ENCODE data around the gene MDN1.

MDN1 gene

DNA sequence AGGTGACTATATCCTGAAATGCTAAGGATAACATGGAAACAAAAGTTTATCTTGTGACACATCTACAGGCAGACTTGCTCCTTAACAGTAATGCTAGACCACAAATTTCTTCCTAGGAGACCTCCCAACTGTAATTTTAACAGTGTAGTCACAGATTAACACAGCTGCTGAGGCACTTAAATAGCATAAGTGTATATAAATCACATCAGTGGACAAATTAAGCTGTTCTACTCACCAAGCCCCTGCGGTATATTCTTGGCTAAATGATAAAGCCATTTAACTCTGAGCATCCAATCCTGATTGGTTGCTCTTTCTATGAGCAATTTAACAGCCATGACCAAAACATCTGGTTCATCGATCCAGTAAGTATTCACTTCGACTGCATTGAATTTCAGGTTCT is 107.8 kb downstream of the MDN1 start:
- TF ChIP-seq, protein P1, sequence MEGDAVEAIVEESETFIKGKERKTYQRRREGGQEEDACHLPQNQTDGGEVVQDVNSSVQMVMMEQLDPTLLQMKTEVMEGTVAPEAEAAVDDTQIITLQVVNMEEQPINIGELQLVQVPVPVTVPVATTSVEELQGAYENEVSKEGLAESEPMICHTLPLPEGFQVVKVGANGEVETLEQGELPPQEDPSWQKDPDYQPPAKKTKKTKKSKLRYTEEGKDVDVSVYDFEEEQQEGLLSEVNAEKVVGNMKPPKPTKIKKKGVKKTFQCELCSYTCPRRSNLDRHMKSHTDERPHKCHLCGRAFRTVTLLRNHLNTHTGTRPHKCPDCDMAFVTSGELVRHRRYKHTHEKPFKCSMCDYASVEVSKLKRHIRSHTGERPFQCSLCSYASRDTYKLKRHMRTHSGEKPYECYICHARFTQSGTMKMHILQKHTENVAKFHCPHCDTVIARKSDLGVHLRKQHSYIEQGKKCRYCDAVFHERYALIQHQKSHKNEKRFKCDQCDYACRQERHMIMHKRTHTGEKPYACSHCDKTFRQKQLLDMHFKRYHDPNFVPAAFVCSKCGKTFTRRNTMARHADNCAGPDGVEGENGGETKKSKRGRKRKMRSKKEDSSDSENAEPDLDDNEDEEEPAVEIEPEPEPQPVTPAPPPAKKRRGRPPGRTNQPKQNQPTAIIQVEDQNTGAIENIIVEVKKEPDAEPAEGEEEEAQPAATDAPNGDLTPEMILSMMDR (conservative IDR thresholded peaks at IDR 0.05) = no peak
- no peak for TF ChIP-seq ZFX (IDR thresholded peaks at IDR 0.05)
- H3K27ac ChIP-seq = no peak overlapping the region

DNA sequence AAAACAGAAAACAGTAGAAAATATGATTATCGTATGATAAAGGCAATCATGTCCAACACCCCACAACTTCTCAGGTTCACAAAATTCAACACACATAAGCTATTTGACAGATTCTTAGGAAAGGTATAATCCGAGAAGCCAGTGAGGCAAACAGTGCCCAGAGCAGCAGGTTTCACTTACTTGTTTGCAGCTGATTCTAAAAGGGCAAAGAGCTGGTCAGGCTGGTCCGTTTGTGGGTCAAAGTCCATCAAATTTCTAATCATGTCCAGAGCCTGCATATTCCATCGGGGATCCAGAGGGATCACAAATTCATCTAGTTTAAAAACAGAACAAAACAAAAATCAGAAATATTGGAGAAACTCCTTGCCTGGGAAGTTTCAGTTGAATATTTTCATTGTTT is 111.3 kb downstream of the MDN1 start:
- TF ChIP-seq, protein P1 (conservative IDR thresholded peaks at IDR 0.05) = no peak
- TF ChIP-seq ZFX (IDR thresholded peaks at IDR 0.05) = no peak
- H3K27ac ChIP-seq = no peak overlapping the region

DNA sequence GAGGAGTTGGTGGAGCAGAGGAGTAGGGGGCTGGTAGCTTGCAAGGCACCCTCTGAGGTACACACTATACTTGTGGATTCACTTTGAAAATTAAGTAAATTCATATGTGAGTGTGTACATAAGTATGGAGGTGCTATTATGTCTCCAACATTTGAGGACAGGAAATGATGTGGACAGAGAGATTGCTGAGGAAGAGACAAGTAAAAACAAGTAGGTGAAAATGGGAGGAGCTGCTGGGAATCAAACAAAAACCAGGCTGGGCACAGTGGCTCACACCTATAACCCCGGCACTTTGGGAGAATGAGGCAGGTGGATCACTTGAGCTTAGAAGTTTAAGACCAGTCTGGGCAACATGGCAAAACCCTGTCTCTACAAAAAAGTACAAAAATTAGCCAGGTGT is 111.8 kb downstream of the MDN1 start:
- H3K27ac ChIP-seq = no peak overlapping the region
- TF ChIP-seq, protein P1 (conservative IDR thresholded peaks at IDR 0.05) = no peak
- no peak for TF ChIP-seq ZFX (IDR thresholded peaks at IDR 0.05)

DNA sequence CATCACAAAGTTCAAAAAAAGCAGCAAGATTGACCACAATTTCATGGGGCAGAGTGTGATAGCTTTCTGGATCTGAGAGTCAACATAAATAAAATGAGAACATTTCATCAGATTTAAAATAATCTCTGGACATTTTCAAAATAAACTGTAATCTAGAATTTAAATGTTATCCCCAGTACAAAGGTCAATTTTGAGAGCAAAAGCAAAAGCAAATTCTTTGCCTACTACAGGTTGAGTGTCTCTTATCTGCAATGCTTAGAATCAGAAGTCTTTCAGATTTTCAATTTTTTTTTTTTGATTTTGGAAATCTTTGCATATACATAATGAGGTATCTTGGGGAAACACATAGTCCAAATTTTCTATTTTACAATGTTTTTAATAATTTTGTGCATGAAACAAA is 113.5 kb downstream of the MDN1 start:
- H3K27ac ChIP-seq = no peak overlapping the region
- no peak for TF ChIP-seq ZFX (IDR thresholded peaks at IDR 0.05)
- TF ChIP-seq, protein P1 (conservative IDR thresholded peaks at IDR 0.05) = no peak

DNA sequence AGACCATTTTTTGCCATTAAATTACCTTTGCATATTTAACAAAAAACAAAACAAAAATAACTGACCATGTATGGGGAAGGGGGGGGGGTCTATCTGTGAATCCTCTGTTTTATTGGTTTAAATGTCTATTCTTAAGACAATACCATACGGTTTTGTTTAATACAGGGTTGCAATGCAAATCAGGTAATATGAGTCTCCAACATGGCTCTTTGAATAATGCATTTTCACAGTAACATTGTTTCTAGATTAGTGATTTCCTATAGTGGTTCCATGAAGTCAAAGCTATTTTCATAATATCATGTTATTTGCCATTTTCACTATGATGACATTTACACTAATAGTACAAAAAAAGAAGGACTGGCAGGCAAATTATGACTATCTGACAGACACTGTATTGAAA is 116.3 kb downstream of the MDN1 start:
- no peak for TF ChIP-seq ZFX (IDR thresholded peaks at IDR 0.05)
- TF ChIP-seq, protein P1 (conservative IDR thresholded peaks at IDR 0.05) = no peak
- H3K27ac ChIP-seq = no peak overlapping the region

DNA sequence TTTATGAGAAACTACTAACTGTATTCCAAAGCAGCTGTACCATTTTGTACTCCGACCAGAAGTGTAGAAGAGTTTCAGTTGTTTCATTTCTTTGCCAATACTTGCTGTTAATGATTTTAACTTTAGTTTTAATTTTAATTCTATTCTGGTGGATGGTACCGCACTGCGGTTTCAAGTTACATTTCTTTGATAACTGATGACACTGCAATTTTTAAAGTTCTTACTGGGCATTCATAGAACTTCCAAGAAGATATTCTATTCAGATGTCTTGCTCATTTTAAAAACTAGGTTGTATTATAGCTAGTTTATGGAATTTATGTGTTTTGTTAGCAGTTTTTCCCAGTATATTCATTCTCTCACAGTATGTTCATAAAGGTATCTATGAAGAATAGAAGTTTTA is 117.2 kb downstream of the MDN1 start:
- no peak overlapping the region for H3K27ac ChIP-seq
- TF ChIP-seq ZFX (IDR thresholded peaks at IDR 0.05) = no peak
- TF ChIP-seq, protein P1 (conservative IDR thresholded peaks at IDR 0.05) = no peak

DNA sequence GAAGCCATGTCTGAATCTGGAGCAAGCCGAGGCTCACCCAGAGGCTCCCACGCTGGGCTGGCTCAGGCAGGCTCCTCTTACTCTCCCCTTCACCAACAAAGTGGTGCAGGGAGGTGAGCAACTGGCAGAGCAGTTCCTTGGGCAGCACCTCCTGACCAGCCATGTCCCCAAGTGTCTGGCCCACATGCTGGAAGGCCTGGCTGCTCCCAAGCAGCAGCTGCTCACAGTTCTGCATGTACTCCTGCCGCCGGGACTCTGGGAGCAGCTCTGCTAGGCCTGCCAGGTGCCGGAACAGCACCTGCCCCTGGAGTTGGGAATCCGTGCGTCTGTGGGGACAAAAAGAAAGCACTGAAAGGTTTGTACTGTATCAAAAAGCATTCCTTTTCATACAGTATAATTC is 123.9 kb downstream of the MDN1 start:
- no peak overlapping the region for H3K27ac ChIP-seq

More for the DNA sequence above, 123.9 kb downstream of the MDN1 start:
- TF ChIP-seq, protein P1 (conservative IDR thresholded peaks at IDR 0.05) = no peak
- no peak for TF ChIP-seq ZFX (IDR thresholded peaks at IDR 0.05)

Measured in C4-2B (cell line).